ENCODE results near the gene BCLAF1. TPM values are rescaled to one million over a fixed set of nuclear protein-coding genes. Genes with fewer than 3 reads are reported as not detected.

BCLAF1 gene
- total RNA-seq, 1 donor from 2014 or later = 154 TPM

DNA sequence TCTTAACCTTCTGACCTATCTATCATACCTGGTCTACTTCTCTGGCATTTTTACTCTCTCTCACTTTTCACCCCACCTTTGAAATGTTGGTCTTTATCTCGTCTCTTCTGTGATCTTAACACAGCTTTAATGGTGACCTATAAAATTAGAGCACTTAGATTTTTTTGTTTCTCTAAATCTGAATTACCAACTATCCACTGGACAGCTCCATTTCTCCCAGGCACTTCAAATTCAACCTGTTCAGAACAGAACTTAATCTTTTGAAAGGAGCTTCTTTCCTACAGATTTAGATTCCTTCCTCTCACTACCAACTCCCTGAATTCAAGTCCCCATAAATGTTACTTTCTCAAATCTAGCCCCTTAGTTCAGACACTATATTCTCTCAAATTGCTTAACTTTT is 24.5 kb downstream of the BCLAF1 start:
- FAIRE-seq = no peak
- Histone ChIP-seq H4K20me1 (ENCODE audit: insufficient read depth, low read length) (peaks cover 62% of the 10 kb centered on the region), H3K4me3 (ENCODE audit: insufficient read depth, low read depth, low read length) (no peak overlapping the region), H3K9ac (ENCODE audit: low read length) (no peak overlapping the region), H3K27me3 (ENCODE audit: insufficient read depth, low read length) (no peaks in the 10 kb centered on the region), H3K4me1 (ENCODE audit: insufficient read depth, low read length) (no peaks in the 10 kb centered on the region), H3K4me2 (ENCODE audit: low read length) (no peak overlapping the region), H3K79me2 (ENCODE audit: insufficient read depth, low read length) (peaks cover 82% of the 10 kb centered on the region), H2AFZ (ENCODE audit: low read depth, low read length) (no peak overlapping the region), H3K9me3 (ENCODE audit: insufficient read depth, low read depth, low read length) (no peaks in the 10 kb centered on the region), H3K36me3 (ENCODE audit: insufficient read depth, low read length) (peaks cover 77% of the 10 kb centered on the region), H3K27ac (ENCODE audit: low read depth, low read length) (no peak overlapping the region)
- no peak overlapping the region for H3K27ac Mint-ChIP-seq (ENCODE audit: unreplicated experiment)
- no peak overlapping the region for H3K4me3 Mint-ChIP-seq (ENCODE audit: unreplicated experiment)
- no peak for DNase-seq (ENCODE audit: low read depth)
- peaks cover 15% of the 10 kb centered on the region for H3K36me3 Mint-ChIP-seq (ENCODE audit: low read depth, unreplicated experiment)
- H3K4me1 Mint-ChIP-seq (ENCODE audit: low read depth, unreplicated experiment) = peaks cover 5% of the 10 kb centered on the region
- TF ChIP-seq, protein P1, sequence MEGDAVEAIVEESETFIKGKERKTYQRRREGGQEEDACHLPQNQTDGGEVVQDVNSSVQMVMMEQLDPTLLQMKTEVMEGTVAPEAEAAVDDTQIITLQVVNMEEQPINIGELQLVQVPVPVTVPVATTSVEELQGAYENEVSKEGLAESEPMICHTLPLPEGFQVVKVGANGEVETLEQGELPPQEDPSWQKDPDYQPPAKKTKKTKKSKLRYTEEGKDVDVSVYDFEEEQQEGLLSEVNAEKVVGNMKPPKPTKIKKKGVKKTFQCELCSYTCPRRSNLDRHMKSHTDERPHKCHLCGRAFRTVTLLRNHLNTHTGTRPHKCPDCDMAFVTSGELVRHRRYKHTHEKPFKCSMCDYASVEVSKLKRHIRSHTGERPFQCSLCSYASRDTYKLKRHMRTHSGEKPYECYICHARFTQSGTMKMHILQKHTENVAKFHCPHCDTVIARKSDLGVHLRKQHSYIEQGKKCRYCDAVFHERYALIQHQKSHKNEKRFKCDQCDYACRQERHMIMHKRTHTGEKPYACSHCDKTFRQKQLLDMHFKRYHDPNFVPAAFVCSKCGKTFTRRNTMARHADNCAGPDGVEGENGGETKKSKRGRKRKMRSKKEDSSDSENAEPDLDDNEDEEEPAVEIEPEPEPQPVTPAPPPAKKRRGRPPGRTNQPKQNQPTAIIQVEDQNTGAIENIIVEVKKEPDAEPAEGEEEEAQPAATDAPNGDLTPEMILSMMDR (IDR thresholded peaks at IDR 0.05; ENCODE audit: insufficient read depth, low read depth, low read length) = no peak
- TF ChIP-seq EZH2 (IDR thresholded peaks at IDR 0.05; ENCODE audit: insufficient read depth, low read length) = no peak
- no peaks in the 10 kb centered on the region for H3K9me3 Mint-ChIP-seq (ENCODE audit: unreplicated experiment)
- H3K27me3 Mint-ChIP-seq (ENCODE audit: low read depth, unreplicated experiment) = no peaks in the 10 kb centered on the region

- Histone ChIP-seq H3K4me2 (ENCODE audit: low read length) (no peak overlapping the region), H3K79me2 (ENCODE audit: insufficient read depth, low read length) (peaks cover 71% of the 10 kb centered on the region), H3K4me3 (ENCODE audit: insufficient read depth, low read depth, low read length) (no peak overlapping the region), H3K4me1 (ENCODE audit: insufficient read depth, low read length) (no peaks in the 10 kb centered on the region), H2AFZ (ENCODE audit: low read depth, low read length) (no peak overlapping the region), H3K27me3 (ENCODE audit: insufficient read depth, low read length) (no peaks in the 10 kb centered on the region), H3K36me3 (ENCODE audit: insufficient read depth, low read length) (peaks cover 79% of the 10 kb centered on the region), H3K9ac (ENCODE audit: low read length) (no peak overlapping the region), H3K9me3 (ENCODE audit: insufficient read depth, low read depth, low read length) (no peaks in the 10 kb centered on the region), H4K20me1 (ENCODE audit: insufficient read depth, low read length) (peaks cover 72% of the 10 kb centered on the region), H3K27ac (ENCODE audit: low read depth, low read length) (no peak overlapping the region)
- no peaks in the 10 kb centered on the region for H3K9me3 Mint-ChIP-seq (ENCODE audit: unreplicated experiment)
- H3K36me3 Mint-ChIP-seq (ENCODE audit: low read depth, unreplicated experiment) = peaks cover 11% of the 10 kb centered on the region
- no peak overlapping the region for H3K4me3 Mint-ChIP-seq (ENCODE audit: unreplicated experiment)
- H3K27me3 Mint-ChIP-seq (ENCODE audit: low read depth, unreplicated experiment) = no peaks in the 10 kb centered on the region
- DNase-seq (ENCODE audit: low read depth) (no peak), FAIRE-seq (no peak)
- no peak overlapping the region for H3K27ac Mint-ChIP-seq (ENCODE audit: unreplicated experiment)
- H3K4me1 Mint-ChIP-seq (ENCODE audit: low read depth, unreplicated experiment) = peaks cover 5% of the 10 kb centered on the region
- TF ChIP-seq, protein P1 (IDR thresholded peaks at IDR 0.05; ENCODE audit: insufficient read depth, low read depth, low read length) = no peak
- no peak for TF ChIP-seq EZH2 (IDR thresholded peaks at IDR 0.05; ENCODE audit: insufficient read depth, low read length)
Observed at GRCh38 chr6:136262940-136263339, 26.7 kb downstream of the BCLAF1 start.

DNA sequence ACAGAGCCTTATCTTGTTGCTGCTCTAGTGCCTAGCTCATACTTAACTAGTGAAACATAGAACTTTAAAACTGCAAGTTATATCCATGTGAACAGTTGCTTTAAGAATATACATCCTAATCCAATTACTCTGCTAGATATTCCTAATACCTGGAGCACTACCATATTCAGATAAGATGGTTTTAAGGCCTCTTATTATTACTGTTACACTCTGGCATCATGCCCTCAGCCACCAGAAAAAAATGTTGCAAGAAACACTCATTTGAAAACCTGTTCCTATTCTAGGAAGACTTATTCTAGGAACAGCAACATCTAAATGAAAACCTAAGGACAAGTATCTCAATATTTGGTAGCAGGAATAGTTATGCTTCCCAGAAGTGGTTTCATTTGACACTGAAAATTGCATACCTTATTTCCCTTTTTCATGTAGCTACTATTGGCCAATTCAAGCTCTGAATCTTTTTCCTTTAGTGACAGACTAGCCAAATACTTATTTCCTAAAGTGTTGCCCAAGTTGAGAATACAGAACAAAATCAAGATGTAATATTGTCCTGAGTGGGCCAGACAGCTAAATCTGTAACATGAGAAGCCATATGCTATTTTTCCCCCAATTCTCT is 34.7 kb downstream of the BCLAF1 start:
- H3K4me3 ChIP-seq (ENCODE audit: insufficient read depth, low read depth, low read length) = no peak overlapping the region
- TF ChIP-seq, protein P1 (IDR thresholded peaks at IDR 0.05; ENCODE audit: insufficient read depth, low read depth, low read length) = no peak
- TF ChIP-seq EZH2 (IDR thresholded peaks at IDR 0.05; ENCODE audit: insufficient read depth, low read length) = no peak
- DNase-seq (ENCODE audit: low read depth) = no peak
- Mint-ChIP-seq H3K27me3 (ENCODE audit: low read depth, unreplicated experiment) (no peaks in the 10 kb centered on the region), H3K36me3 (ENCODE audit: low read depth, unreplicated experiment) (peaks cover 4% of the 10 kb centered on the region), H3K9me3 (ENCODE audit: unreplicated experiment) (no peaks in the 10 kb centered on the region), H3K4me3 (ENCODE audit: unreplicated experiment) (no peak overlapping the region), H3K27ac (ENCODE audit: unreplicated experiment) (no peak overlapping the region), H3K4me1 (ENCODE audit: low read depth, unreplicated experiment) (peaks cover 7% of the 10 kb centered on the region)
- H3K27ac ChIP-seq (ENCODE audit: low read depth, low read length) = no peak overlapping the region
- H3K79me2 ChIP-seq (ENCODE audit: insufficient read depth, low read length) = peaks cover 1% of the 10 kb centered on the region
- no peaks in the 10 kb centered on the region for H3K9me3 ChIP-seq (ENCODE audit: insufficient read depth, low read depth, low read length)
- no peak overlapping the region for H2AFZ ChIP-seq (ENCODE audit: low read depth, low read length)
- no peak overlapping the region for H3K4me2 ChIP-seq (ENCODE audit: low read length)
- H3K9ac ChIP-seq (ENCODE audit: low read length) = no peak overlapping the region
- no peaks in the 10 kb centered on the region for H3K4me1 ChIP-seq (ENCODE audit: insufficient read depth, low read length)
- peaks cover 24% of the 10 kb centered on the region for H3K36me3 ChIP-seq (ENCODE audit: insufficient read depth, low read length)
- peaks cover 17% of the 10 kb centered on the region for H4K20me1 ChIP-seq (ENCODE audit: insufficient read depth, low read length)
- no peaks in the 10 kb centered on the region for H3K27me3 ChIP-seq (ENCODE audit: insufficient read depth, low read length)
- FAIRE-seq = no peak

Data from astrocyte (in vitro differentiated cells and primary cell).